Measurements from ENCODE around the gene PGP. TPM values are rescaled to one million over a fixed set of nuclear protein-coding genes. Genes with fewer than 3 reads are reported as not detected.

PGP gene
- total and polyA plus RNA-seq, 10 of the 15 experiments (the other 5 are each of a cell fraction or from before 2014, with no cell fraction given), result 0.42 to 28.0 (median 12.1) TPM

DNA sequence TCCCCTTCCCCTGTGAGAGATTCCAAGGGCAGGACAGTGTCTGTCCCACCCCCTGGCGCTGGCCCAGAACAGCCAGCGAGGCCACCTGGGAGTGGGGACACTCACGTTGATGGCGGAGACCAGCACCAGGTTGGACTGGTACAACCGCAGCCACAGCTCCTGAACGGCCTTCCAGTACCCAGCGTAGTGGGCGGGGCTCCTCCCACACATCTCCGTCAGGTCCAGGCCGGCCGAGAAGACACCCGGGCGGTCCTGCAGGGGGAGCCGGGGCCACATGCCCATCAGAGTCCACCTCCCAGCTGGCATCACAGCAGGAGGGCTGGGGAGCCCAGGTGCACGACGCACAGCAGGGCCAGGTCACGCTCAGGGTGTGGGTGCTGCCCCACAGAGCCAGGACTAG lies 29.7 kb upstream of the PGP start:
- in situ Hi-C loops (cut with MboI) (no loop called here), intact Hi-C loops (cut with micrococcal nuclease; ENCODE audit: unreplicated experiment) (no loop called here)
- H3K4me3 ChIP-seq, result no peak overlapping the region
- 86% methylated on average over 17 of the region's 17 CpGs for WGBS (ENCODE audit: insufficient coverage, insufficient replicate concordance, low lambda C conversion rate, missing lambda C conversion rate)
- no peak overlapping the region for H3K4me2 ChIP-seq (ENCODE audit: control insufficient read depth, insufficient read depth)
- H3K9me3 ChIP-seq (replicated peaks; ENCODE audit: control insufficient read depth, insufficient read depth, low read length), result no peaks in the 10 kb centered on the region
- H3K27me3 ChIP-seq (replicated peaks in 1 of 2; ENCODE audit: control insufficient read depth in 2 of 2, insufficient read depth in 2 of 2, low read length in 1 of 2), result no peaks in the 10 kb centered on the region
- ChIA-PET RAD21 (ENCODE audit: unreplicated experiment) (interaction anchor here (1.0 kb wide), 1 partner anchor 116 kb away, joined by 3 read pairs; no protein-coding TSS in a partner anchor), POLR2A (no interaction called here), SMC1A (ENCODE audit: uncharacterized antibody, unreplicated experiment) (no interaction called here), CTCF (no interaction called here)
- peaks cover 1% of the 10 kb centered on the region; the same call in 1 of the 2 replicates for H3K79me2 ChIP-seq (ENCODE audit: control insufficient read depth, insufficient read depth, low read length)
- no peaks in the 10 kb centered on the region for H4K20me1 ChIP-seq (ENCODE audit: control insufficient read depth, insufficient read depth)
- H3K27ac ChIP-seq (ENCODE audit: control insufficient read depth, insufficient read depth), result no peak overlapping the region
- no peak for DNase-seq (ENCODE audit: low read depth, low spot score)
- no peak overlapping the region for H2AFZ ChIP-seq (ENCODE audit: control insufficient read depth, low read depth, low read length)
- no TSS peak for BruUV-seq (replicated peaks)
- H3K4me1 ChIP-seq (ENCODE audit: control insufficient read depth, insufficient read depth, low read length), result no peaks in the 10 kb centered on the region
- ATAC-seq, result no peak
- peaks cover 0 to 22% of the 10 kb centered on the region in 2 experiments; a peak in 2 of 4 replicates for H3K36me3 ChIP-seq (ENCODE audit: control insufficient read depth in 2 of 2, insufficient read depth in 2 of 2, low read length in 1 of 2)
- no peak overlapping the region for H3K9ac ChIP-seq (ENCODE audit: control insufficient read depth, insufficient read depth, low read length)
- FAIRE-seq, result no peak
- TF ChIP-seq RAD51 (IDR thresholded peaks at IDR 0.05) (no peak), ATF7 (IDR thresholded peaks at IDR 0.05; ENCODE audit: low read depth) (no peak), GATAD2B (conservative IDR thresholded peaks at IDR 0.05; ENCODE audit: low read depth) (no peak), TBL1XR1 (IDR thresholded peaks at IDR 0.05; ENCODE audit: low read depth, low read length) (no peak), BACH1 (IDR thresholded peaks at IDR 0.05; ENCODE audit: borderline replicate concordance) (no peak), JUNB (IDR thresholded peaks at IDR 0.05) (no peak), SIX5 (IDR thresholded peaks at IDR 0.05; ENCODE audit: low read depth, low read length, severe bottlenecking) (no peak), JUND (IDR thresholded peaks at IDR 0.05; ENCODE audit: low read depth, low read length) (no peak)
- TF ChIP-seq, protein P1, sequence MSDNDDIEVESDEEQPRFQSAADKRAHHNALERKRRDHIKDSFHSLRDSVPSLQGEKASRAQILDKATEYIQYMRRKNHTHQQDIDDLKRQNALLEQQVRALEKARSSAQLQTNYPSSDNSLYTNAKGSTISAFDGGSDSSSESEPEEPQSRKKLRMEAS (IDR thresholded peaks at IDR 0.05; ENCODE audit: low read depth, low read length), result no peak
- TF ChIP-seq, protein P2, sequence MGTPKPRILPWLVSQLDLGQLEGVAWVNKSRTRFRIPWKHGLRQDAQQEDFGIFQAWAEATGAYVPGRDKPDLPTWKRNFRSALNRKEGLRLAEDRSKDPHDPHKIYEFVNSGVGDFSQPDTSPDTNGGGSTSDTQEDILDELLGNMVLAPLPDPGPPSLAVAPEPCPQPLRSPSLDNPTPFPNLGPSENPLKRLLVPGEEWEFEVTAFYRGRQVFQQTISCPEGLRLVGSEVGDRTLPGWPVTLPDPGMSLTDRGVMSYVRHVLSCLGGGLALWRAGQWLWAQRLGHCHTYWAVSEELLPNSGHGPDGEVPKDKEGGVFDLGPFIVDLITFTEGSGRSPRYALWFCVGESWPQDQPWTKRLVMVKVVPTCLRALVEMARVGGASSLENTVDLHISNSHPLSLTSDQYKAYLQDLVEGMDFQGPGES (IDR thresholded peaks at IDR 0.05), result no peak
- TF ChIP-seq, protein P3, sequence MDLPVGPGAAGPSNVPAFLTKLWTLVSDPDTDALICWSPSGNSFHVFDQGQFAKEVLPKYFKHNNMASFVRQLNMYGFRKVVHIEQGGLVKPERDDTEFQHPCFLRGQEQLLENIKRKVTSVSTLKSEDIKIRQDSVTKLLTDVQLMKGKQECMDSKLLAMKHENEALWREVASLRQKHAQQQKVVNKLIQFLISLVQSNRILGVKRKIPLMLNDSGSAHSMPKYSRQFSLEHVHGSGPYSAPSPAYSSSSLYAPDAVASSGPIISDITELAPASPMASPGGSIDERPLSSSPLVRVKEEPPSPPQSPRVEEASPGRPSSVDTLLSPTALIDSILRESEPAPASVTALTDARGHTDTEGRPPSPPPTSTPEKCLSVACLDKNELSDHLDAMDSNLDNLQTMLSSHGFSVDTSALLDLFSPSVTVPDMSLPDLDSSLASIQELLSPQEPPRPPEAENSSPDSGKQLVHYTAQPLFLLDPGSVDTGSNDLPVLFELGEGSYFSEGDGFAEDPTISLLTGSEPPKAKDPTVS (IDR thresholded peaks at IDR 0.05; ENCODE audit: low read depth, low read length), result no peak
- TF ChIP-seq, protein P4, sequence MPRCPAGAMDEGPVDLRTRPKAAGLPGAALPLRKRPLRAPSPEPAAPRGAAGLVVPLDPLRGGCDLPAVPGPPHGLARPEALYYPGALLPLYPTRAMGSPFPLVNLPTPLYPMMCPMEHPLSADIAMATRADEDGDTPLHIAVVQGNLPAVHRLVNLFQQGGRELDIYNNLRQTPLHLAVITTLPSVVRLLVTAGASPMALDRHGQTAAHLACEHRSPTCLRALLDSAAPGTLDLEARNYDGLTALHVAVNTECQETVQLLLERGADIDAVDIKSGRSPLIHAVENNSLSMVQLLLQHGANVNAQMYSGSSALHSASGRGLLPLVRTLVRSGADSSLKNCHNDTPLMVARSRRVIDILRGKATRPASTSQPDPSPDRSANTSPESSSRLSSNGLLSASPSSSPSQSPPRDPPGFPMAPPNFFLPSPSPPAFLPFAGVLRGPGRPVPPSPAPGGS (IDR thresholded peaks at IDR 0.05; ENCODE audit: borderline replicate concordance, insufficient read depth, low read depth, low read length, poor library complexity, severe bottlenecking), result no peak
- TF ChIP-seq, protein P5, sequence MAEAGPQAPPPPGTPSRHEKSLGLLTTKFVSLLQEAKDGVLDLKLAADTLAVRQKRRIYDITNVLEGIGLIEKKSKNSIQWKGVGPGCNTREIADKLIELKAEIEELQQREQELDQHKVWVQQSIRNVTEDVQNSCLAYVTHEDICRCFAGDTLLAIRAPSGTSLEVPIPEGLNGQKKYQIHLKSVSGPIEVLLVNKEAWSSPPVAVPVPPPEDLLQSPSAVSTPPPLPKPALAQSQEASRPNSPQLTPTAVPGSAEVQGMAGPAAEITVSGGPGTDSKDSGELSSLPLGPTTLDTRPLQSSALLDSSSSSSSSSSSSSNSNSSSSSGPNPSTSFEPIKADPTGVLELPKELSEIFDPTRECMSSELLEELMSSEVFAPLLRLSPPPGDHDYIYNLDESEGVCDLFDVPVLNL (IDR thresholded peaks at IDR 0.05; ENCODE audit: low read depth, low read length), result no peak
- TF ChIP-seq, protein P6, sequence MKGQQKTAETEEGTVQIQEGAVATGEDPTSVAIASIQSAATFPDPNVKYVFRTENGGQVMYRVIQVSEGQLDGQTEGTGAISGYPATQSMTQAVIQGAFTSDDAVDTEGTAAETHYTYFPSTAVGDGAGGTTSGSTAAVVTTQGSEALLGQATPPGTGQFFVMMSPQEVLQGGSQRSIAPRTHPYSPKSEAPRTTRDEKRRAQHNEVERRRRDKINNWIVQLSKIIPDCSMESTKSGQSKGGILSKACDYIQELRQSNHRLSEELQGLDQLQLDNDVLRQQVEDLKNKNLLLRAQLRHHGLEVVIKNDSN (IDR thresholded peaks at IDR 0.05; ENCODE audit: borderline replicate concordance, extremely low read length, insufficient read depth, low read depth, low read length), result no peak
- TF ChIP-seq, protein P7, sequence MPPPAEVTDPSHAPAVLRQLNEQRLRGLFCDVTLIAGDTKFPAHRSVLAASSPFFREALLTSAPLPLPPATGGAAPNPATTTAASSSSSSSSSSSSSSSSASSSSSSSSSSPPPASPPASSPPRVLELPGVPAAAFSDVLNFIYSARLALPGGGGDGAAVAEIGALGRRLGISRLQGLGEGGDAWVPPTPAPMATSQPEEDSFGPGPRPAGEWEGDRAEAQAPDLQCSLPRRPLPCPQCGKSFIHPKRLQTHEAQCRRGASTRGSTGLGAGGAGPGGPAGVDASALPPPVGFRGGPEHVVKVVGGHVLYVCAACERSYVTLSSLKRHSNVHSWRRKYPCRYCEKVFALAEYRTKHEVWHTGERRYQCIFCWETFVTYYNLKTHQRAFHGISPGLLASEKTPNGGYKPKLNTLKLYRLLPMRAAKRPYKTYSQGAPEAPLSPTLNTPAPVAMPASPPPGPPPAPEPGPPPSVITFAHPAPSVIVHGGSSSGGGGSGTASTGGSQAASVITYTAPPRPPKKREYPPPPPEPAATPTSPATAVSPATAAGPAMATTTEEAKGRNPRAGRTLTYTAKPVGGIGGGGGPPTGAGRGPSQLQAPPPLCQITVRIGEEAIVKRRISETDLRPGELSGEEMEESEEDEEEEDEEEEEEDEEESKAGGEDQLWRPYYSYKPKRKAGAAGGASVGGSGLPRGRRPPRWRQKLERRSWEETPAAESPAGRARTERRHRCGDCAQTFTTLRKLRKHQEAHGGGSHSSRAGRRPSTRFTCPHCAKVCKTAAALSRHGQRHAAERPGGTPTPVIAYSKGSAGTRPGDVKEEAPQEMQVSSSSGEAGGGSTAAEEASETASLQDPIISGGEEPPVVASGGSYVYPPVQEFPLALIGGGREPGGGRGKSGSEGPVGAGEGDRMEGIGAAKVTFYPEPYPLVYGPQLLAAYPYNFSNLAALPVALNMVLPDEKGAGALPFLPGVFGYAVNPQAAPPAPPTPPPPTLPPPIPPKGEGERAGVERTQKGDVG (CRISPR knock-in tag; IDR thresholded peaks at IDR 0.05), result no peak
